Stimulated activated memory B cell treated with anti-CD40 and anti-IgM and Interleukin-4, amounts not matched to agents 10 μg/mL and 1 μg/mL and 100 μg/mL, for 72 hours (primary cell): ENCODE results near the gene NECTIN4.

Source experiments
- ATAC-seq: fragments of 150-1000 bp; cut with Tn5 transposase; 2 replicates; pipeline ENCODE4 v1.10.0; 2021
- H3K27ac Mint-ChIP-seq: one replicate; pipeline ENCODE4 v1.8.0; 2022; ENCODE audit warnings: mild to moderate bottlenecking, mixed read lengths
- H3K27me3 Mint-ChIP-seq: one replicate; pipeline ENCODE4 v1.8.0; 2022; ENCODE audit warnings: mixed read lengths
- H3K36me3 Mint-ChIP-seq: one replicate; pipeline ENCODE4 v1.8.0; 2022; ENCODE audit warnings: mixed read lengths
- H3K4me1 Mint-ChIP-seq: one replicate; pipeline ENCODE4 v1.8.0; 2022; ENCODE audit warnings: mixed read lengths
- H3K4me3 Mint-ChIP-seq: one replicate; pipeline ENCODE4 v1.8.0; 2022; ENCODE audit warnings: mild to moderate bottlenecking, moderate library complexity, mixed read lengths
- H3K9me3 Mint-ChIP-seq: one replicate; pipeline ENCODE4 v1.8.0; 2022; ENCODE audit warnings: mixed read lengths

Gene NECTIN4

GRCh38 chr1:161089251-161089924, at the start of gene NECTIN4:
Gene NECTIN4, minus strand, starts transcription at chr1:161089558. Its CDS starts 262 bp downstream, at chr1:161089296.
- Mint-ChIP-seq H3K9me3 (no peaks in the 10 kb centered on the region), H3K27me3 (peaks cover 10% of the 10 kb centered on the region), H3K4me1 (peaks cover 8% of the 10 kb centered on the region), H3K36me3 (no peaks in the 10 kb centered on the region), H3K4me3 (no peak within 1 kb of the TSS), H3K27ac (no peak within 1 kb of the TSS)
- ATAC-seq = no peak

GRCh38 chr1:161138431-161138830, 49.1 kb upstream of the NECTIN4 start:
- H3K4me3 Mint-ChIP-seq = no peak overlapping the region
- peaks cover 18% of the 10 kb centered on the region for H3K4me1 Mint-ChIP-seq
- H3K9me3 Mint-ChIP-seq = no peaks in the 10 kb centered on the region
- peak overlapping the region; percentile 15 for H3K27ac Mint-ChIP-seq
- no peak for ATAC-seq
- peaks cover 6% of the 10 kb centered on the region for H3K36me3 Mint-ChIP-seq
- no peaks in the 10 kb centered on the region for H3K27me3 Mint-ChIP-seq

DNA sequence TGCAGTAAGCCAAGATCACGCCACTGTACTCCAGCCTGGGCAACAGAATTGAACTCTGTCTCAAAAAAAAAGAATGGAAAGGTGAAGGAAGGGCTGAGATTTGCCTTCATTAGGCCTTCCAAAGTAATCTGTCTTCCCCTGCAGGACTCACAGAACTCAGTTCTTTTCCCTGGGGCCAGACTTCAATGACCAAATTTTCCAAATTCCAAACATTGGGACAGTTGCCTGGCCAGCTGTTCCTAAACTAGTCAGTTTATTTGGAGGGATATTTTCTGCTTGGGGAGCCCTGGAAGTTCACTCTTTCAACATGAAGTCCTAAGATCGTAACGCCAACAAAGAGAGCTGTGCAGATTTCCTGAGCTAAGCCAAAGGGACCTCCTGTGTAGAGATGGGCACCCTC, 48.5 kb upstream of the NECTIN4 start:
- Mint-ChIP-seq H3K4me3 (no peak overlapping the region), H3K4me1 (peaks cover 18% of the 10 kb centered on the region), H3K9me3 (no peaks in the 10 kb centered on the region), H3K27ac (peak overlapping the region; percentile 15), H3K36me3 (peaks cover 6% of the 10 kb centered on the region), H3K27me3 (no peaks in the 10 kb centered on the region)
- ATAC-seq = no peak

- peaks cover 36% of the 10 kb centered on the region for H3K4me1 Mint-ChIP-seq
- ATAC-seq = peak; percentile 5
- H3K9me3 Mint-ChIP-seq = no peaks in the 10 kb centered on the region
- H3K27me3 Mint-ChIP-seq = no peaks in the 10 kb centered on the region
- H3K4me3 Mint-ChIP-seq = no peak overlapping the region
- no peak overlapping the region for H3K27ac Mint-ChIP-seq
- peaks cover 6% of the 10 kb centered on the region for H3K36me3 Mint-ChIP-seq
These were observed 43.9 kb upstream of the NECTIN4 start for GRCh38 chr1:161133220-161133740.

DNA sequence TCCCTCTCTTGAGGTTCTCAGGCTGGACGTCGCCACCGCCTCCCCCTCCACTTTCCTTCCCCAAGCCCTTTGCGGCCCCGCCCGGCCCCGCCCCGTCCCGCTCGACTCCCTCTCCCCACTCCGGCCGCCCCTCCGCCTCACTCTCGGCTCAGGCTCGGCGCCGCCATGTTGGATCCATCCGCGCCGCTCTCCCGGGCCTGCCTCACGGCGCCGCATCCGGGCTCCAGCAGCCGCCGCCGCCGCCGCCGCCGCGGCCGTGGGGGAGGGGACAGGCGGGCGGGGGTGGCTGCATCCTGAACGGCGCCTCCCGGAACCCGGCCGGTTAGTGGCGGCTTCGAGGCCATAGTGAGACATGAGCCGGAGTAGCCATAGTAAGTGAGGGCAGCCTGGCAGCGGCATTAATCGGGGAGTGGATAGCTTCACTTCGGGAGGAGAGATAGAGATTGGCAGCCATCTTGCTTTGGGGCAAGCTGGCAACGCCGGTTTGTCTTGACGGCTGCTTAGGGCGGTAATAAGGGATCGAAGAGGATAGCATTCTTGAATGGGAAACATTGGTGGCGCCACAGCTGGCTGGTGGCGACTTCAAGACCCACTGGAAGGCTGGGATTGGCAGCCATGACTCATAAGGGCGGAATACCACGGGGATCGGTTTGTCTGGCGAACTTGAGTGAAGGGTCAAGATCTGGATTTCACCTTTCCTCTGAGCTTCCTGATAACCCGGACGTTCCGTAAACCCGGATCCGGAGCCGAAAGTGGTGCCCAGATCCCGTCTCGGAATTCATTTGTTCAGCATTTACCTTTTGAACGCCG, 43.3 kb upstream of the NECTIN4 start, which contains the start of gene DEDD:
DEDD (minus strand) TSS at position 258 of the 810 bp plus-strand sequence. CDS start 8,205 bp downstream, outside the sequence.
- Mint-ChIP-seq H3K27me3 (no peaks in the 10 kb centered on the region), H3K4me3 (no peak within 1 kb of the TSS), H3K9me3 (no peaks in the 10 kb centered on the region), H3K4me1 (peaks cover 41% of the 10 kb centered on the region), H3K27ac (no peak within 1 kb of the TSS), H3K36me3 (peaks cover 6% of the 10 kb centered on the region)
- ATAC-seq = peak; percentile 97

DNA sequence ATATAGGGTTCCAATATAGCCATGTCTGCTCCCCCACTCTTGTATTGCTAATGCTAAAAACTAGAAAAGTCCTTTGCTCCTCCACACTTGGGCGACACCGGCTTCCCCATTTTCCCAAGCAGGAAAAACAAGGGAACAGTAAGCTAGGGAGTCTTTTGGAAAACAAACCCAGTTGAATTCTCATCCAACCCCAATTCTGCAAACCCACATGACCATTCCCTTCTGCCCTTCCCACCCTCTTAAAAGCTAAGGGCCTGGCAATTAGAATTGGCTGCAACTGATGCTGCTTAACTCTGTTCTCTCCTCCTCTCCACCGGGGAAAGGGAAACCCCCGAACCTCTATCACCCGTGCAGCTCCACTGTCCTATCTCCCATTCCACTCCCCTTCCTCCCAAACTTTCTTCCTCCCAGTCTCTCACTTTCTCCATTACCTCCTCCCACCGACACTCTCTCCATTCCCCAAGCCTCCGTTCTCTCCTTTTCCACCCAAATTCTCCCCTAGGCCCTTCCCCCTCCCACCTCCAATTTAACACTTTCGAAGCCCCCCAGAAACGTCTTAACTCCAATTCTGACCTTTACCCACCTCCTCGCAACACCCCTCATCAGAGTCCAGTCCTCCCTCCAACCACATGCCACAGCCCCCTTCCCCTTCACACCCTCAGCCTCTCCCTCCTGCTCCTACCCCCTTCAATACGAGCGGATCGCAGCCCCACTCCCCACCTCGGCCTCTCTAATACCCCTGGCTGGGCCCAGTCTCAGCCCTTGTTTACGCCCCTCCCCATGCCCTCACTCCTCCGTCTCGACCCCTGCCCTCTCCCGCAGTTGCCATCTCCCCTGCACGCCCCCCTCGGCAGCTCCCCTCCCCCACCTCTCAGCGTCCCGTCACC, 42.4 kb upstream of the NECTIN4 start:
- Mint-ChIP-seq H3K4me1 (peaks cover 48% of the 10 kb centered on the region), H3K9me3 (no peaks in the 10 kb centered on the region), H3K4me3 (no peak overlapping the region), H3K27ac (no peak overlapping the region), H3K36me3 (peaks cover 13% of the 10 kb centered on the region), H3K27me3 (no peaks in the 10 kb centered on the region)
- no peak for ATAC-seq

- Mint-ChIP-seq H3K4me3 (no peak overlapping the region), H3K4me1 (peaks cover 55% of the 10 kb centered on the region), H3K36me3 (peaks cover 25% of the 10 kb centered on the region), H3K27me3 (no peaks in the 10 kb centered on the region), H3K9me3 (no peaks in the 10 kb centered on the region), H3K27ac (no peak overlapping the region)
- ATAC-seq = no peak
These were observed 40.9 kb upstream of the NECTIN4 start for GRCh38 chr1:161130266-161130665.

DNA sequence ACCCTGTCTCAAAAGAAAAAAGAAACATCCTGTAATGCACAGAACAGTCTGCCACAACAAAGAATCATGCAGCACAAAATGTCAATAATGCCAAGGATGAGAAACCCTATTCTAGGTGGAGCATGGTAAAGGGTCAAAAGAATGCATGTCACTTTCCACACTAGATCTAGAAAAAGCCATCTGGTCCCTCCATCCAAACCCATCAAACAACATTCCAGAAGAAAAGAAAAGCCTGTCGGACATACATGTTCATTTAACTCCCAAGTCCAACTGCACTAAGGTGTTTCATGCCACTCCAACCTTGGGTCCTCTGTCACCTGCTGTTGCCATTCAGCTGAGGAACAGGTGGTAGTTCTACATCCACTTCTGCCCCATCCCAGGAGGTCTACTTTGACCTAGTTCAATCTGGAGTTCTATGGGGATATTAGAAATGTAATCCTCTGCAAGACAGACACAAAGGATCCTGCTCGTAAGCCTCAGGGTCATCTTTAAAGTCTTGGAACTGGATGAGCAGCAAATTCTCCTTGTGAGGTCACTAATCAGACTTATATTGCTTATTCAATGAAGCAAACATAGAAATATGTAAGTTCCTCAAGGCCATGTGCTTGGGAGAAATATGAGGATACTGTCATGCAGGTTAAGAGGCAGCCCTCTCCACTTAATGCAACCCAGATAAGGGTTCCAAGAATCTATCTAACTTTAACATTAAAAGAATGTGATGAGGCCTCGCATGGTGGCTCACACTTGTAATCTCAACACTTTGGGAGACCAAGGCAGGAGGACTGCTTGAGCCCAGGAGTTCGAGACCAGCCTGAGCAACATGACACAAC, 39.4 kb upstream of the NECTIN4 start:
- no peak for ATAC-seq
- Mint-ChIP-seq H3K4me3 (no peak overlapping the region), H3K27ac (no peak overlapping the region), H3K36me3 (peaks cover 30% of the 10 kb centered on the region), H3K9me3 (no peaks in the 10 kb centered on the region), H3K27me3 (no peaks in the 10 kb centered on the region), H3K4me1 (peaks cover 52% of the 10 kb centered on the region)

- Mint-ChIP-seq H3K4me1 (peaks cover 52% of the 10 kb centered on the region), H3K27ac (peak overlapping the region; percentile 5), H3K27me3 (no peaks in the 10 kb centered on the region), H3K9me3 (no peaks in the 10 kb centered on the region), H3K36me3 (peaks cover 41% of the 10 kb centered on the region), H3K4me3 (no peak overlapping the region)
- ATAC-seq = no peak
These were observed 38.3 kb upstream of the NECTIN4 start for GRCh38 chr1:161127649-161128048.

DNA sequence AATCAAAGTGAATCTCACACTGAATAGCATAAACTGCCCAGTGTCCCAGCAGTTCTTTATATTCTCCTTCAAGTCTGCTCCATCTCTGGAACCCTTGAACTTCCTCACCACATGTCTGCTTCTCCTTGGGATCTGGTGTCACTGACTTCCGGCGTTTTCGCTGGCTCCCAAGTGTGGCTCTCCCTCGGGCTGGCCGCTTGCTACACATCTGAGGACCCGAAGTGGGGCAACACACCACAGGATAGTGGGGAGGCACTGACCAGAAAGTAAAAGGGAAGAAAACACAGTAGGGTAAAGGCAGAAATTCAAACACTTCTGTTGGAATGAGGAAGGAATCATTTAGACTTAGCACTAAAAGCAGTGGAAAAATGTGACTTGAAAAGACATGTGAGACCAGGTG, 33.6 kb upstream of the NECTIN4 start:
- Mint-ChIP-seq H3K4me3 (no peak overlapping the region), H3K36me3 (peaks cover 68% of the 10 kb centered on the region), H3K27me3 (no peaks in the 10 kb centered on the region), H3K4me1 (peaks cover 65% of the 10 kb centered on the region), H3K27ac (peak overlapping the region; percentile 23), H3K9me3 (no peaks in the 10 kb centered on the region)
- ATAC-seq = no peak

- peak; percentile 39 for ATAC-seq
- Mint-ChIP-seq H3K4me3 (no peak overlapping the region), H3K27ac (peak overlapping the region; percentile 83), H3K9me3 (no peaks in the 10 kb centered on the region), H3K27me3 (no peaks in the 10 kb centered on the region), H3K4me1 (peaks cover 60% of the 10 kb centered on the region), H3K36me3 (peaks cover 62% of the 10 kb centered on the region)
These were observed 32.5 kb upstream of the NECTIN4 start for GRCh38 chr1:161121834-161122233.

GRCh38 chr1:161121042-161121650, 31.8 kb upstream of the NECTIN4 start:
- no peaks in the 10 kb centered on the region for H3K9me3 Mint-ChIP-seq
- no peaks in the 10 kb centered on the region for H3K27me3 Mint-ChIP-seq
- peaks cover 55% of the 10 kb centered on the region for H3K36me3 Mint-ChIP-seq
- peaks cover 60% of the 10 kb centered on the region for H3K4me1 Mint-ChIP-seq
- peak overlapping the region; percentile 83 for H3K27ac Mint-ChIP-seq
- peak overlapping the region; percentile 29 for H3K4me3 Mint-ChIP-seq
- no peak for ATAC-seq

DNA sequence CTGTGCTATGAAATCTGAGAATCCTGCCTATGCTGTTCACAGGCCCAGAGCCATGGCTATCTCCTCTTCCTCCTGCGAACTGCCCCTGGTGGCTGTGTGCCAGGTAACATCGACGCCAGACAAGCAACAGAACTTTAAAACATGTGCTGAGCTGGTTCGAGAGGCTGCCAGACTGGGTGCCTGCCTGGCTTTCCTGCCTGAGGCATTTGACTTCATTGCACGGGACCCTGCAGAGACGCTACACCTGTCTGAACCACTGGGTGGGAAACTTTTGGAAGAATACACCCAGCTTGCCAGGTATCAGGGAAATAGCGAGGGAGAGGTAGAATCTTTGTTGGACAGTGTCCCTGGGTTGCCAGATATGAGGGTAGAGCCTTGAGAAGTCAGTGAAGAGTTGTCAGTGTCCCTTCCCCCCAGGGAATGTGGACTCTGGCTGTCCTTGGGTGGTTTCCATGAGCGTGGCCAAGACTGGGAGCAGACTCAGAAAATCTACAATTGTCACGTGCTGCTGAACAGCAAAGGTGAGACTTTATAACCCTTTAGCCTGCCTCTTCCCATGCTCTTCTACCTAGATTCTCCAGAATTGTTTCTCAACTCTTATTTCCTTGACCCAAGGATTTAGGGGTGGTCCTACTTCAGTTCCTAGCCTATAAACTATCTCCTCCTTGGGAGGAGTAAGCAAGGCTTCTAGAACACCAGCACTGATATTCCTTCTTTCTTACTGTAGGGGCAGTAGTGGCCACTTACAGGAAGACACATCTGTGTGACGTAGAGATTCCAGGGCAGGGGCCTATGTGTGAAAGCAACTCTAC, 29.9 kb upstream of the NECTIN4 start:
- peak overlapping the region; percentile 92 for H3K4me3 Mint-ChIP-seq
- H3K4me1 Mint-ChIP-seq = peaks cover 71% of the 10 kb centered on the region
- no peaks in the 10 kb centered on the region for H3K9me3 Mint-ChIP-seq
- H3K36me3 Mint-ChIP-seq = peaks cover 46% of the 10 kb centered on the region
- H3K27me3 Mint-ChIP-seq = no peaks in the 10 kb centered on the region
- peak; percentile 45 for ATAC-seq
- H3K27ac Mint-ChIP-seq = peak overlapping the region; percentile 94
